SJCRH30 (cell line): Measurements from ENCODE around the gene GLIS1. TPM values are rescaled to one million over a fixed set of nuclear protein-coding genes. Genes with fewer than 3 reads are reported as not detected.

Experiments
- DNase-seq, 2 experiments: peaks; one replicate each; pipeline ENCODE4 v3.0.0-alpha.2; 2015 to 2020
- H3K27ac ChIP-seq: fragments of 250-450 bp; sonication (Bioruptor Pico); 2 replicates; pipeline ENCODE4 v1.5.1; 2020; ENCODE audit warnings: mild to moderate bottlenecking, moderate library complexity
- H3K27me3 ChIP-seq: fragments of 250-450 bp; sonication (Bioruptor Pico); 2 replicates; pipeline ENCODE4 v1.5.1; 2020; ENCODE audit warnings: mild to moderate bottlenecking, moderate library complexity
- H3K36me3 ChIP-seq: fragments of 250-450 bp; sonication (Bioruptor Pico); 2 replicates; pipeline ENCODE4 v1.5.1; 2020; ENCODE audit warnings: mild to moderate bottlenecking, moderate library complexity
- H3K4me1 ChIP-seq: fragments of 250-450 bp; sonication (Bioruptor Pico); 2 replicates; pipeline ENCODE4 v1.5.1; 2020; ENCODE audit warnings: mild to moderate bottlenecking, moderate library complexity
- H3K4me3 ChIP-seq: fragments of 250-450 bp; sonication (Bioruptor Pico); 2 replicates; pipeline ENCODE4 v1.5.1; 2020; ENCODE audit warnings: mild to moderate bottlenecking, moderate library complexity
- H3K9me3 ChIP-seq: fragments of 250-450 bp; sonication (Bioruptor Pico); replicated peaks from 2 replicates; pipeline ENCODE4 v1.5.1; 2020; ENCODE audit warnings: mild to moderate bottlenecking, moderate library complexity
- total RNA-seq: library from RNA; depleted of rRNA; stranded (reverse); fragments of >200 nt; shearing (Covaris generic); gene quantifications from 2 replicates; pipeline ENCODE4 v1.2.3, GENCODE V29; 2014

The GLIS1 gene
- total RNA-seq, 1 experiment from 2014 or later, result not detected

DNA sequence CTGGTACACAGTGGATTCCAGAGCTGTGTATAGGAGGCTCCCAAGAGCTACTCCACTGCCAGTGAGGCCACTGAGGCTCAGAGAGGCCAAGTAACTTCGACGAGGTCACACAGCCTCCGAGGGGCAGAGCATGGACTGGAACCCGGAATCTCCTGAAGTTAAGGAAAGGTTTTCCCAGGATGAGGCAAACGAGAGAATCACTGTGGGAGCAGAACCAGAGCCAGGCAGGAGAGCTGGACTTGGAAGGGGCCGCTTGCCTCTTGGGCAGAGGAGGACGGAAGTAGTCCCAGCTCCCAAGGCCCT, 52.0 kb downstream of the GLIS1 start:
- no peak for DNase-seq
- H3K9me3 ChIP-seq, result no peaks in the 10 kb centered on the region
- H3K27ac ChIP-seq, result no peak overlapping the region
- H3K36me3 ChIP-seq, result no peaks in the 10 kb centered on the region
- no peaks in the 10 kb centered on the region for H3K4me1 ChIP-seq
- peaks cover 62% of the 10 kb centered on the region for H3K27me3 ChIP-seq
- H3K4me3 ChIP-seq, result no peak overlapping the region

DNA sequence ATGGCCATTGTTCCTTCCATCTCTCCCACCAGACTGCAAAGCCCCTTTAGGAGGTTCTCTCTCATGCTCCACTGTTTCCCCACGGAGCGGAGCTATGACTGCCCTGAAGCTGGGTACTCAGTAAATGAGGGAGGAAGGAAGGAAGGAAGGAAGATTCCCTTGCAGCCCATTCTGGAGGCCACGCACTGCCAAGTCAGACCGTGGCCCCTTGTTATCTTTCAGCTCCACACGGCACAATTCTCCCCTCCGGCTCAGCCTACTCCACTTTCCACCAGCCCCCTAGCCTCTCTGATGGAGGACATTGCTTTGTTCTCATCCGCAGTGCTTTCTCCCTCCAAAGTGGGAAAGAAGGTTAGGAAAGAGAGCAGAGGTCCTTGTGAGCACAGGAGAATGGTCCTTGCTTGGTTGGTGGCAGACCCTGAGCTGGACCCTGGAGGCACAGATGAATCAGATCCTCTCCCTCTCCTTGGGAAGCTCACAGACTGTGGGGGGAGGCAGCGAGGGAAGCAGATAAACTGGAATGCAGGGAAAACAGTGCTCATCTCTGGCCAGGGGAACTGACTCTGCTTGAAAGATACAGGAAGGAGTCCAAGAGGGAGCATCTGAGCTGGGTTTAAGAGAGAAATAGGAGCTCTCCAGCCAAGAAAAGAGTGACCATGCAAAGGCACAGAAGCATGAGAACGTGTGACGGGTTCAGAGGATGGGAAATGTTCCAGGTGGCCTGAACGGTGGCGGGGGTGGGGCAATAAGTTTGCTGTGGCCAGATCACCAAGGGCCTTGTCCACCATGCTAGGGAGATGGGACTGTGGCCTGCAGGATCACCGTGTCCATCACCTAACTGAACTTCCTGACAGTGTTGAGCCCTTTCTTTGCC, 52.6 kb downstream of the GLIS1 start:
- Histone ChIP-seq H3K27ac (no peak overlapping the region), H3K9me3 (no peaks in the 10 kb centered on the region), H3K4me1 (no peaks in the 10 kb centered on the region), H3K27me3 (peaks cover 60% of the 10 kb centered on the region), H3K4me3 (no peak overlapping the region), H3K36me3 (no peaks in the 10 kb centered on the region)
- no peak for DNase-seq

DNA sequence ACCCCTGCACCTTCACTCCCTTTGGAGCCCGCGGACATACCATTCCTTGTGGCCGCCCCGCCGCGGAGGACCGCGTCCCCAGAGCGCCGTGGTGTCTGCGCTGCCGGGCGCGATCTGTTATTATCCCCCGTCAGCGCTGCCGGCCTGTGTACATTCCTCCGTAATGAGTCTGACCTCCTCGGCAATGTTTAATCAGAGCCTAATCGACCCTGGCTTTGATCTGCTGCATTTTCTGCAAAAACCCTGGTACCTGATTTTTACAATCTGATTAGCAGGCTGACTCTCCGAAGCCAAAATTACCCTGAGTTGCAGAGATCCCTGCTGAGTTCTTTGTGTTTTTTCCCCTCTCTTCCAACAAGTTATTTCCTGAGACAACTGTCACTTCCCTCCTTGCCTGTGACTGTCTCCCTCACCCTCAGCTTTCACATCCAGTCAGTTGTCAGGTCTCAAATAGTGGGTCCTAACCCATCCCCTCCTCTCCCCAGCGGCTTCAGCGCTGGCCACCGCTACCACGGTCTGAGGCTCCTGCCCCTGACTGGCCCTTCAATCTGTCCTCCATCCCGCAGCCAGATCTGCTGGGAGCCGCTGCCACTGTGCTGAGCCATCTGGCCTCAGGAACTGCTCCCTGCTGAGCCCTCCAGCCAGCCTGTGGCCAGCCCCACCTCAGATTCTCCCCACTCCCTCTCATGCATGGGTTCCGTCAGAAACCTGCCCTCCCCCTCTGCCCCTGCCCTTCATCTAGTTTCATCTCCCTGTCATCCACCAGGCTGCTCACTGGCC, 53.5 kb downstream of the GLIS1 start:
- H3K4me1 ChIP-seq, result no peaks in the 10 kb centered on the region
- H3K4me3 ChIP-seq, result no peak overlapping the region
- no peaks in the 10 kb centered on the region for H3K9me3 ChIP-seq
- H3K27ac ChIP-seq, result no peak overlapping the region
- DNase-seq, result no peak
- peaks cover 62% of the 10 kb centered on the region for H3K27me3 ChIP-seq
- no peaks in the 10 kb centered on the region for H3K36me3 ChIP-seq

DNA sequence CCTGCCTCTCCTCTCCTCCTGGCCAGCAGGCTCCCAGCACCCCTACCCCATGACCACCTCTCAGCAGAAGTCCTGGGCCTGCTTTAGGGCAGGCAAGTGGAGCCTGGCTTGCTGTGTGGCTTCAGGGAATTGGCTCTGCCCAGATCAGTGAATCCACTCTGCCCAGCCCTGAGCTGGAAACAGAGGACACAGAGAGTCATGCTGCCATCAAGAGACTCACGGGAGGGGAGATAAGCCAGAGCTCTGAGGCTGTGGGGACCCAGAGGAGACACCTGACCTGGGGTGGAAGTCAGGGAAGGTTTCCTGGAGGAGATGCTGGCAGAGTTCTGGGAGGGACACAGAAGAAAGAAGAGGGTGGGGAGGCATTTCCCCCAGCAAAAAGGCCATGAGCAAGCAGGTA, 54.2 kb downstream of the GLIS1 start:
- no peak for DNase-seq
- H3K27ac ChIP-seq, result no peak overlapping the region
- no peaks in the 10 kb centered on the region for H3K36me3 ChIP-seq
- peaks cover 69% of the 10 kb centered on the region for H3K27me3 ChIP-seq
- H3K9me3 ChIP-seq, result no peaks in the 10 kb centered on the region
- H3K4me3 ChIP-seq, result no peak overlapping the region
- H3K4me1 ChIP-seq, result no peaks in the 10 kb centered on the region

DNA sequence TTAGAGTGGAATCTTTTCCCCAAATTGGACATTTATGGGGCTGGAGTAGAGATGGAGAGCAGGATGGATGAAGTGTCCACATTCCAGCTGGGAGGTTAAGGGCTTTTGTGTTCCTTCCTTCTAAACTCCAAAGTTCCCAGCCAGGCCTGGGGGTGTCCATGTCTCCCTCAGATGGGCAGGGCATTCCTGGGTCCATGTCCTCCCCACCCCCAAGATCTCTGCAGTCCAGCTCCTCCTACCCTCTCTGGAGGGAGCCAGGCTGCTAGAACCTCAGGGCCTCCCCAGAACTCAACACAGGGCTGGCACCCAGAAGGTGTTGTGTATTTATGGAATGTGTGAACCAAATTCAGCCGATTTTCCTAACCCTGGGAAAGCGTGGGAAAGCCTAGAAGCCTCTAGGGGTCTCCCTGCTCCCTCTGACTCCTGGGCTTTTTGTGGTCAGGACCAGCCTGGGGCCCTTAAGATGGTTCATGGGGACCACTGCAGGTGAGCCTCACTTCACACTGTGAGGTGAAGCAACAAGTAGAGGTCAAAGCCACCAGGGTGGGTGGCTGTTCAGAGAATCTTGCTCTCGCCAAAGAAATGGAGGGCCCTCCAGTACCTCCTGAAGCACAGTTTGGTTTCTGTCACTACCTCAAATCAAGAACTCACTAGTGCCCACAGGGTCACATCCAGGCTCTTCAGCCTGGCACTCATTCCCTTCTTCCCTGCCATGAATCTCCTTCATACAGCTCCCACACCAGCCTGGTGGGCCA, 54.8 kb downstream of the GLIS1 start:
- Histone ChIP-seq H3K27ac (no peak overlapping the region), H3K4me1 (no peaks in the 10 kb centered on the region), H3K9me3 (no peaks in the 10 kb centered on the region), H3K36me3 (no peaks in the 10 kb centered on the region), H3K4me3 (no peak overlapping the region), H3K27me3 (peaks cover 68% of the 10 kb centered on the region)
- no peak for DNase-seq

DNA sequence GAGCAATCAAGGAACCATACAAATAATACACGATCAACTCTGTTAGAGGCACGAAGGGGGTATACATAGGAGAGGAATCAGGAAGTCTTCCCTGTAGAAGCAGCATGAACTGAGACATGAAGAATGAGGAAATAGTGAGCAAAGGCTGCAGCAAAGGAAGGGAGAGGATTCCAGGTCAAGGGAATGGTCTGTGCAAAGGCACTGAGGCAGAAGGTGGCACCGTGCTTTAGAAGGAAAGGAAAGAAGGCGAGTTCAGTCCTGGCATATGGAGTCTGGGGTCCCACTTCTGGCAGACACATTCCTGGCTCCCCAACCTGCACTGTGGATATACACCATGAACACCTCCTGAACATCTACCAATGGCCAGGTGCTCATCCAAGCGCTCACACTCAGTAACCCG, 56.1 kb downstream of the GLIS1 start:
- Histone ChIP-seq H3K4me1 (no peaks in the 10 kb centered on the region), H3K36me3 (no peaks in the 10 kb centered on the region), H3K27ac (no peak overlapping the region), H3K4me3 (no peak overlapping the region), H3K9me3 (no peaks in the 10 kb centered on the region), H3K27me3 (peaks cover 63% of the 10 kb centered on the region)
- no peak for DNase-seq

DNA sequence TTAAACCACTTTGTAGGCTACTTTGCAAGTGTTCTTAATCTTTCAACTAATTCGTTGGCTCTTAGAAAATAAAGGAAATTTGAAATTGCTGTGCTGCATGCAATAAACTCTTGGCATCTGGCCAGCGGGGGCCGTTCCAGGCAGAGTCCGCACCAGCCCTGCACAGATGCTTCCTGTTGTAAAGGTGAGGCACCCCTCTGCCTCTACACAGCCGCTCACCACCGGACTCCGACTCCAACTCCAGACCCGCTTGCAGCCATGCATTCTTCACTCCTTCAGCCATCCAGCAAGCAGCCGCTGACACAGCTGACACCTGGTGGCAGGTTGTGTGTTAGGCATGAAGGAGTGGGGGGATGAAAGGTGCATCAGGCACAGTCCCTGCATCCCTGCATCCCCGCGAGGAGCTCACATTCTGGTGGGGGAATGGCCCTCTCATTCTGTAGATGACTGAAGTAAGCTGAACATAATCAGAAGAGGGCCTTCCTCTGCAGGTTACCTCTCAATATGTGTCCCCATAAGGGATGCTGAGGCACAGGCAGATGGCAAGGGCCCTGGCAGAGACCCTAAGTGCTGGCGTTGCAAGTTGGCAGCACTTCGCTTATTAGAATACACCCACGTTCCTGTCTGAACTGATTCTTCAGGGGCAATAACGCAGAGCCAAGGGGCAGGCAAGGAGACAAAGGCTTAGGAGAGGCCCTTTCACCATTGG, 56.8 kb downstream of the GLIS1 start:
- peaks cover 64% of the 10 kb centered on the region for H3K27me3 ChIP-seq
- peak in 1 of 2 experiments; percentile 23 for DNase-seq
- no peak overlapping the region for H3K4me3 ChIP-seq
- no peaks in the 10 kb centered on the region for H3K36me3 ChIP-seq
- no peak overlapping the region for H3K27ac ChIP-seq
- no peaks in the 10 kb centered on the region for H3K4me1 ChIP-seq
- H3K9me3 ChIP-seq, result no peaks in the 10 kb centered on the region

DNA sequence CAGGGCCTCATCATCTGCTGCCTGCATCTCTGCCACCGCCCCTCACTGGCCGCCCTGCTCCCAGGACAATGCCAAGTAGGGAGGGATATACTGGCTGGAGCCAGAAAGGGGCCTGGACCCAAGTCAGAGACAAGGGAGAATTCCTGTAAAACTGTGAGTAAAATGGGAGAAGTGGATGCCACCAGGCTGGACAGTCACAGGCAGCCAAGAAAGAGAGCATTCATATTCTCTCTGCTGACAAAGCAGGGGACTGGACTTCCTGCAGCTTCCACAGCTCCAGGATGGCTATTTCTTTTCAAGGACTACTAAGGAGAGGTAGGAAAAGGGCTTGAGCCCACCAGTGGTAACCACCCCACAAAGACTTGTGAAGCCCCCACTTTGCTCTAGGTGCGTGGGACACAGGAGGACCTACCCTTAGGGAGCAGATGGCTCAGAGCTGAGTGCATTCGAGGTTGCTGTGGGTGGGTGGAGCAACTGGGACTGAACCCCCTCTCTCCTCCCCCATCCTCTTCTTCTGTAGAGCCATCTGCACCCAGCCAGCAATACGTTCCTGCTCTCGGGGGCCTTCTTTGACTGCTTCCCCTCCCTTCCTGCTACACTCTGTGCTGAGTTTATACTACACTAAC, 57.5 kb downstream of the GLIS1 start:
- no peaks in the 10 kb centered on the region for H3K9me3 ChIP-seq
- DNase-seq, result no peak
- H3K4me3 ChIP-seq, result no peak overlapping the region
- no peak overlapping the region for H3K27ac ChIP-seq
- H3K4me1 ChIP-seq, result no peaks in the 10 kb centered on the region
- H3K36me3 ChIP-seq, result no peaks in the 10 kb centered on the region
- H3K27me3 ChIP-seq, result peaks cover 63% of the 10 kb centered on the region

DNA sequence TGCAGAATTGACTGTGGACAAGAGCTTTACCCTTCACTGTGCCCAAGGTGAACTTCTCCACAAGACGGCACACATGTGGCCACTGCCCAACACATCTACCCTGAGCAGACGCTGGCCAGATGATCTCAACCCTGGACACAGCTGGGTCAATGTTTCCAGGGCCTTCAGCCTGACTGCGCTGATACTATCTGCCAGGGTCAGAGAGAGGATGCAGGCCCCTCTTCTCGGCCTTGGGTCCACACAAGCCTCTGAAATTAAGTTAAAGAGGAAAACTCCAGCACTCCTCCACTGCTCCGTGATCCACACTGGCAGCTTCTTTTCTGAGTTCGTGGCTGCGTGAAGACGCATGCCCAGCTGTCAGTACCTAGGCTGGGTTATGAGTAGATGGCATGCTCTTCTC, 58.1 kb downstream of the GLIS1 start:
- DNase-seq, result no peak
- H3K36me3 ChIP-seq, result no peaks in the 10 kb centered on the region
- no peaks in the 10 kb centered on the region for H3K4me1 ChIP-seq
- H3K4me3 ChIP-seq, result no peak overlapping the region
- no peaks in the 10 kb centered on the region for H3K9me3 ChIP-seq
- H3K27me3 ChIP-seq, result peaks cover 59% of the 10 kb centered on the region
- H3K27ac ChIP-seq, result no peak overlapping the region

DNA sequence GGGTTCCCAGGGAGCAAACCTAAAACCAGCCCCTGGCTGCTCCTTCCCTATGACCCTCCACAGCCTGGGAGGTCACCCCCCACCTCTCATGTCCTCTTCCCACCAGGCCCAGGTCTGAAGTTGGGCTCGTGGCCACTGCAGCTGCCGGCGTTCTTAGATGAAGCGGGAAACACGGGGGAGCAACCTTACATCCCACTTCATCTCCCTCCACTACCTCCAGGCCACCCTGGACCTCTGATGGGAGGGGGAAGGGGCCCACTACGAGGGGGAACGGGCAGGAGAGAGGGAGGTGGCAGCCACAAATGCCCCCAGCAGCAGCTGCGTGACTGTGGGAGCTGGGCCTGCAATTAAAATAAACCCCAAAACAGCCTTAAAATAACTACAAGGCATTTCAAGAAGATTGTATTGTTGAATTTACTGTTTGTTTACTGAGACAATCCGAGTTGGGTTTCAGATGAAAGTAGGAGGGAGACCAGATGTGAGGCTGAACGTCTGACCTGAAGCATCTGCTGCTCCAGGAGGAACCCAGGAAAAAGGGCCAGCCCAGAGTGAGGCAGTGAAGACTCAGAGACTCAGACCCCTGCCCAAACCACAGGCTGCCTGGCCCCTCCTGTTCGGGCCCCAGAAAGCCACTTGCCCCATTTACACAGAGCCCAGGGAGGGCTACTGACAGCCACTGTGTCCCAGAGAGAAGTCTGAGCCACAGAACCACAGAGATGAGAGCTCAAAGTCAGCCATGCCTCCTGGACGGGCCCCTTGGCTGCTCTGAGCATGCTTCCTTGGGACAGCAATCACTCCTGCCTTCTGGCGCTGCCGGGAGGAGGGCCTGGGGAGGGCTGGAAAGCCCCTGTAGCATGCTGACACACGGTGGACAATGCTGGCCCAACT, 59.8 kb downstream of the GLIS1 start:
- Histone ChIP-seq H3K4me3 (no peak overlapping the region), H3K9me3 (no peaks in the 10 kb centered on the region), H3K4me1 (no peaks in the 10 kb centered on the region), H3K36me3 (no peaks in the 10 kb centered on the region), H3K27ac (no peak overlapping the region), H3K27me3 (peaks cover 52% of the 10 kb centered on the region)
- DNase-seq, result no peak

DNA sequence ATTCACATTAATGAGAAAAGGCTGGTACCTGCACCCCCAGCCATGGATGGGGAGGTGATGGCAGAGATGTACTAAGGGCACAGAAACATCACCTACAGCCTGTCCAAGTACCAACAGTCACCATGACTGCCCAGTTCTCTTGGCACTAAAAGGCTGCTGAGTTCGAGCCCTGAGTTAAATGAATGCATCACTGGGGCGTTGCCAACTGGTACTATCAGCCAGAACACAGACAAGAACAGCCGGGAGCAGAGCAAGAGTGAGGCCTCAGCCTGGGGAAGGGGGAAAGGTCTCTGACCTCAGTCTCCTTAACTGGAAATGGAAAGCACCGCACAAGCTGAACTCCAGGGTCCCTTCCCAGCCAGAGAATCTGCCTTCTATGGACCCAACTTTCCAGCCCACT, 60.5 kb downstream of the GLIS1 start:
- H3K9me3 ChIP-seq, result no peaks in the 10 kb centered on the region
- H3K4me1 ChIP-seq, result no peaks in the 10 kb centered on the region
- H3K27ac ChIP-seq, result no peak overlapping the region
- H3K4me3 ChIP-seq, result no peak overlapping the region
- DNase-seq, result no peak
- H3K36me3 ChIP-seq, result no peaks in the 10 kb centered on the region
- H3K27me3 ChIP-seq, result peaks cover 51% of the 10 kb centered on the region

DNA sequence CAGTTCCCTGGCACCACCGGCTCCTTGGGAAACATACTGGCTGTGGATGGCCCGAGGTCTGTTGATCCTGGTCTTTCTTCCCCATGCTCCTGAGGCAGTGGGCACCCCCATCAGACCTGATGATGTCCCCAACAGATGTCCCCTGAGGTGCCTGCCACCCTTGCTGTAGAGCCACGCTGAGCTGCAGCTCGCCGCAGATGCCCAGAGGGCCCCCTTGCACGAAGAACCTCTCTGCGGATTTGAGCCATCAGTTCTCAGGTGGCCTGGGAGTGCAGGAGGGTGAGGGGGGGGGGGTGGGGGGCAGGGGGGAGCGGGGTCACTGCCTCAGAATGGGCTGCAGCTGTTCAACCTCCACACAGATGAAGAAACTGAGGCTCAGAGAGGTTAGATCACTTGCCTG, 60.9 kb downstream of the GLIS1 start:
- no peaks in the 10 kb centered on the region for H3K9me3 ChIP-seq
- H3K4me3 ChIP-seq, result no peak overlapping the region
- DNase-seq, result no peak
- peaks cover 50% of the 10 kb centered on the region for H3K27me3 ChIP-seq
- no peak overlapping the region for H3K27ac ChIP-seq
- no peaks in the 10 kb centered on the region for H3K4me1 ChIP-seq
- H3K36me3 ChIP-seq, result no peaks in the 10 kb centered on the region

DNA sequence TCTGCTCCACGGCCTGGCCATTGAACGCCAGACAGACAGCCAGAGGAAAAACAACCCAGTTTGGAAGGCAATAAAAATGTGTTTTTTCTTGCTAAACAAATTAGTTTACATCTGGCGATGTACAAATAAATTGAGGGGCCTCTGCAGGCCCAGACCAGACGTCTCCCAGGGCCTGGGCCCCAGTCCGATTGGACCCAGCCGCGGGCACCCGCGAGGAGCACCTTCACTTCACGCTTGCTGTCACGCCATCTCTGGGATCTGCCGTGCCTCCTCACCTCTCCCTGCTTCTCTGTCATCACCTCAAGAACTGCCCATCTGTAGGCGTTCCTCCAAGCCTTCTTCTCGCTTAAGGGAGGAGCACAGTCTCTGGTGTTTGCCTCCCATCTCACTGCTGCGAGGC, 61.5 kb downstream of the GLIS1 start:
- Histone ChIP-seq H3K36me3 (no peaks in the 10 kb centered on the region), H3K4me3 (no peak overlapping the region), H3K27ac (no peak overlapping the region), H3K9me3 (no peaks in the 10 kb centered on the region), H3K4me1 (no peaks in the 10 kb centered on the region), H3K27me3 (peaks cover 48% of the 10 kb centered on the region)
- no peak for DNase-seq
